Activated effector memory CD4-positive, alpha-beta T cell treated with anti-CD3 and anti-CD28 coated beads, Interleukin-2, amount 50 U/mL, for 16 hours (primary cell): ENCODE measurements around the gene ARHGAP27.

Experiments
- DNase-seq: peaks from one replicate; pipeline ENCODE4 v3.0.0-alpha.2; 2020

Gene ARHGAP27

GRCh38 chr17:45430006-45430737, 2.5 kb downstream of the ARHGAP27 start:
- DNase-seq: peak; percentile 55

GRCh38 chr17:45429339-45430005, 3.2 kb downstream of the ARHGAP27 start:
- peak; percentile 57 for DNase-seq

- peak; percentile 52 for DNase-seq
Measured at GRCh38 chr17:45428931-45429338, 3.7 kb downstream of the ARHGAP27 start.

- DNase-seq: peak; percentile 93
Measured at GRCh38 chr17:45428050-45428617, 4.5 kb downstream of the ARHGAP27 start.

GRCh38 chr17:45427181-45427835, 5.4 kb downstream of the ARHGAP27 start:
- DNase-seq: no peak

- DNase-seq: no peak
Measured at GRCh38 chr17:45426561-45426960, 6.1 kb downstream of the ARHGAP27 start.

GRCh38 chr17:45425984-45426413, 6.7 kb downstream of the ARHGAP27 start:
- no peak for DNase-seq

GRCh38 chr17:45425125-45425983, 7.3 kb downstream of the ARHGAP27 start:
- no peak for DNase-seq

- no peak for DNase-seq
Measured at GRCh38 chr17:45424769-45425124, 7.9 kb downstream of the ARHGAP27 start.

GRCh38 chr17:45423975-45424335, 8.7 kb downstream of the ARHGAP27 start:
- no peak for DNase-seq

GRCh38 chr17:45423304-45423974, 9.2 kb downstream of the ARHGAP27 start:
- no peak for DNase-seq

GRCh38 chr17:45414990-45415881, 17.4 kb downstream of the ARHGAP27 start:
- DNase-seq: no peak

- DNase-seq: no peak
Measured at GRCh38 chr17:45413498-45413923, 19.2 kb downstream of the ARHGAP27 start.

GRCh38 chr17:45411348-45412105, 21.1 kb downstream of the ARHGAP27 start:
- no peak for DNase-seq

- DNase-seq: peak; percentile 86
Measured at GRCh38 chr17:45410144-45411091, 22.3 kb downstream of the ARHGAP27 start.

GRCh38 chr17:45409659-45410076, 23.0 kb downstream of the ARHGAP27 start:
- no peak for DNase-seq

- no peak for DNase-seq
Measured at GRCh38 chr17:45408611-45409421, 23.9 kb downstream of the ARHGAP27 start.

- no peak for DNase-seq
Measured at GRCh38 chr17:45406107-45406506, 26.6 kb downstream of the ARHGAP27 start.
